ENCODE data around the gene PRKACG. TPM values are rescaled to one million over a fixed set of nuclear protein-coding genes. Genes with fewer than 3 reads are reported as not detected.
A peak's percentile ranks its signal among the peaks of the same experiment; 100 is the strongest.

Gene PRKACG
- polyA plus RNA-seq, 1 donor from 2014 or later = not detected

- Histone ChIP-seq H3K79me2 (replicated peaks; ENCODE audit: insufficient read depth, low read length) (no peaks in the 10 kb centered on the region), H2AFZ (ENCODE audit: low read depth, low read length) (peak overlapping the region; percentile 42)
These were observed 22.4 kb upstream of the PRKACG start for GRCh38 chr9:69036309-69036708.

GRCh38 chr9:69035438-69036308 is 21.8 kb upstream of the PRKACG start, which contains the start of gene FXN:
Gene FXN, plus strand, starts transcription at chr9:69035752. Its CDS starts 31 bp downstream, at chr9:69035783.
- Histone ChIP-seq H2AFZ (ENCODE audit: low read depth, low read length) (peak within 1 kb of the TSS; percentile 42), H3K4me2 (ENCODE audit: low read length) (peak within 1 kb of the TSS; percentile 88)
- TF ChIP-seq SMC3 (conservative IDR thresholded peaks at IDR 0.05; ENCODE audit: poor library complexity) (peak; percentile 90), CTCF (IDR thresholded peaks at IDR 0.05; ENCODE audit: poor library complexity, severe bottlenecking) (peak; percentile 98), POLR2AphosphoS5 (IDR thresholded peaks at IDR 0.05) (peak; percentile 59), REST (IDR thresholded peaks at IDR 0.05; ENCODE audit: borderline replicate concordance) (peak; percentile 45), EZH2 (IDR thresholded peaks at IDR 0.05; ENCODE audit: borderline replicate concordance, insufficient read depth, low read length, poor library complexity, severe bottlenecking) (no peak)

More at GRCh38 chr9:69036309-69036708, 22.4 kb upstream of the PRKACG start:
- Histone ChIP-seq H3K9ac (ENCODE audit: low read length) (peak overlapping the region; percentile 65), H3K27me3 (ENCODE audit: insufficient read depth, low read depth, low read length) (no peaks in the 10 kb centered on the region), H3K9me3 (ENCODE audit: low read length) (peaks cover 3% of the 10 kb centered on the region), H3K4me2 (ENCODE audit: low read length) (peak overlapping the region; percentile 88), H3K36me3 (ENCODE audit: insufficient read depth, low read length) (no peaks in the 10 kb centered on the region), H4K20me1 (ENCODE audit: insufficient read depth) (no peaks in the 10 kb centered on the region), H3K27ac (ENCODE audit: low read length) (no peak overlapping the region), H3K4me3 (ENCODE audit: low read length) (peak overlapping the region; percentile 76), H3F3A (ENCODE audit: insufficient read depth, low read length, poor library complexity, severe bottlenecking) (no peaks in the 10 kb centered on the region), H3K9me2 (ENCODE audit: insufficient read depth, low read length) (no peaks in the 10 kb centered on the region)
- TF ChIP-seq REST (IDR thresholded peaks at IDR 0.05; ENCODE audit: borderline replicate concordance) (no peak), EZH2 (IDR thresholded peaks at IDR 0.05; ENCODE audit: borderline replicate concordance, insufficient read depth, low read length, poor library complexity, severe bottlenecking) (no peak), SMC3 (conservative IDR thresholded peaks at IDR 0.05; ENCODE audit: poor library complexity) (no peak), RAD21 (conservative IDR thresholded peaks at IDR 0.05) (no peak), CTCF (IDR thresholded peaks at IDR 0.05; ENCODE audit: poor library complexity, severe bottlenecking) (no peak)

More at GRCh38 chr9:69035438-69036308, 21.8 kb upstream of the PRKACG start, which contains the start of gene FXN:
- no peaks in the 10 kb centered on the region for H3F3A ChIP-seq (ENCODE audit: insufficient read depth, low read length, poor library complexity, severe bottlenecking)
- no peaks in the 10 kb centered on the region for H3K79me2 ChIP-seq (replicated peaks; ENCODE audit: insufficient read depth, low read length)
- peak within 1 kb of the TSS; percentile 65 for H3K9ac ChIP-seq (ENCODE audit: low read length)
- no peaks in the 10 kb centered on the region for H3K9me2 ChIP-seq (ENCODE audit: insufficient read depth, low read length)
- H3K27me3 ChIP-seq (ENCODE audit: insufficient read depth, low read depth, low read length) = no peaks in the 10 kb centered on the region
- no peaks in the 10 kb centered on the region for H3K9me3 ChIP-seq (ENCODE audit: low read length)
- H4K20me1 ChIP-seq (ENCODE audit: insufficient read depth) = no peaks in the 10 kb centered on the region
- no peaks in the 10 kb centered on the region for H3K36me3 ChIP-seq (ENCODE audit: insufficient read depth, low read length)
- peak within 1 kb of the TSS; percentile 76 for H3K4me3 ChIP-seq (ENCODE audit: low read length)
- no peak within 1 kb of the TSS for H3K27ac ChIP-seq (ENCODE audit: low read length)

Data from neural cell (in vitro differentiated cells).